Neural cell (in vitro differentiated cells): ENCODE data around the gene COL4A1. TPM values are rescaled to one million over a fixed set of nuclear protein-coding genes. Genes with fewer than 3 reads are reported as not detected.

Experiments
- H2AFZ ChIP-seq: fragments of 200-600, 300-800 bp; sonication (generic), shearing (Covaris generic); 2 replicates; pipeline ENCODE4 v1.6.0; 2014; ENCODE audit warnings: low read depth, mild to moderate bottlenecking, antibody characterized with exemption, low read length, moderate library complexity
- H3F3A ChIP-seq: fragments of 200-600 bp; shearing (Covaris generic); 2 replicates; pipeline ENCODE4 v1.6.1; 2016; ENCODE audit warnings: mild to moderate bottlenecking, moderate library complexity, mixed read lengths, antibody characterized with exemption, low read length; ENCODE audit not compliant: insufficient read depth, poor library complexity, severe bottlenecking
- H3K27ac ChIP-seq: fragments of 200-600, 300-800 bp; sonication (generic), shearing (Covaris generic); 2 replicates; pipeline ENCODE4 v1.5.1; 2014; ENCODE audit warnings: mild to moderate bottlenecking, low read length, moderate library complexity
- H3K27me3 ChIP-seq: fragments of 300-800, 200-600 bp; sonication (generic), shearing (Covaris generic); 2 replicates; pipeline ENCODE4 v1.6.0; 2014; ENCODE audit warnings: mild to moderate bottlenecking, low read depth, low read length, moderate library complexity; ENCODE audit not compliant: insufficient read depth
- H3K36me3 ChIP-seq: fragments of 300-800, 200-600 bp; sonication (generic), shearing (Covaris generic); 2 replicates; pipeline ENCODE4 v1.5.1; 2014; ENCODE audit warnings: mild to moderate bottlenecking, antibody characterized with exemption, low read length, moderate library complexity; ENCODE audit not compliant: insufficient read depth
- H3K4me2 ChIP-seq: fragments of 300-800, 200-600 bp; sonication (generic), shearing (Covaris generic); 2 replicates; pipeline ENCODE4 v1.6.0; 2014; ENCODE audit warnings: mild to moderate bottlenecking, low read length
- H3K4me3 ChIP-seq: fragments of 300-800, 200-600 bp; sonication (generic), shearing (Covaris generic); 2 replicates; pipeline ENCODE4 v1.5.1; 2014; ENCODE audit warnings: mild to moderate bottlenecking, low read length, moderate library complexity
- H3K79me2 ChIP-seq: fragments of 200-600 bp; shearing (Covaris generic); replicated peaks from 2 replicates; pipeline ENCODE4 v1.6.0; 2014; ENCODE audit warnings: mild to moderate bottlenecking, low read length, moderate library complexity; ENCODE audit not compliant: insufficient read depth
- H3K9ac ChIP-seq: fragments of 300-800, 200-600 bp; sonication (generic), shearing (Covaris generic); 2 replicates; pipeline ENCODE4 v1.6.1; 2016; ENCODE audit warnings: mild to moderate bottlenecking, low read length, mixed read lengths
- H3K9me2 ChIP-seq: fragments of 200-600 bp; shearing (Covaris generic); 2 replicates; pipeline ENCODE4 v1.6.1; 2016; ENCODE audit warnings: mild to moderate bottlenecking, low read length, mixed read lengths; ENCODE audit not compliant: insufficient read depth
- H3K9me3 ChIP-seq: fragments of 200-600, 300-800 bp; sonication (generic), shearing (Covaris generic); 2 replicates; pipeline ENCODE4 v1.6.1; 2016; ENCODE audit warnings: mild to moderate bottlenecking, mixed run types, low read length, moderate library complexity, mixed read lengths
- H4K20me1 ChIP-seq: fragments of 200-600 bp; shearing (Covaris generic); 2 replicates; pipeline ENCODE4 v1.6.1; 2016; ENCODE audit warnings: mild to moderate bottlenecking, mixed run types; ENCODE audit not compliant: insufficient read depth
- CTCF ChIP-seq: fragments of 450-650 bp; IDR thresholded peaks from 2 replicates; pipeline ENCODE4 v1.5.1; 2014; ENCODE audit warnings: antibody characterized with exemption, mild to moderate bottlenecking, moderate library complexity; ENCODE audit not compliant: poor library complexity, severe bottlenecking
- EP300 ChIP-seq: fragments of 450-650 bp; conservative IDR thresholded peaks from 2 replicates; pipeline ENCODE4 v1.6.1; 2014; ENCODE audit warnings: antibody characterized with exemption, mild to moderate bottlenecking, moderate library complexity; ENCODE audit not compliant: poor library complexity, severe bottlenecking
- EZH2 ChIP-seq: fragments of 200-600, 300-800 bp; shearing (Covaris generic), sonication (generic); IDR thresholded peaks from 2 replicates; pipeline ENCODE4 v1.6.1; 2014; ENCODE audit warnings: antibody characterized with exemption, low read length, borderline replicate concordance, mild to moderate bottlenecking; ENCODE audit not compliant: insufficient read depth, poor library complexity, severe bottlenecking
- MXI1 ChIP-seq: fragments of 450-650 bp; conservative IDR thresholded peaks from 2 replicates; pipeline ENCODE4 v1.6.1; 2014; ENCODE audit warnings: antibody characterized with exemption, mild to moderate bottlenecking; ENCODE audit not compliant: poor library complexity, severe bottlenecking
- POLR2AphosphoS5 ChIP-seq: IDR thresholded peaks from 2 replicates; pipeline ENCODE4 v1.6.1; 2012
- RAD21 ChIP-seq: fragments of 450-650 bp; conservative IDR thresholded peaks from 2 replicates; pipeline ENCODE4 v1.6.1; 2014; ENCODE audit warnings: antibody characterized with exemption, mild to moderate bottlenecking, moderate library complexity
- REST ChIP-seq: IDR thresholded peaks from 2 replicates; pipeline ENCODE4 v1.6.1; 2012; ENCODE audit warnings: borderline replicate concordance
- SMC3 ChIP-seq: fragments of 450-650 bp; conservative IDR thresholded peaks from 2 replicates; pipeline ENCODE4 v1.6.1; 2014; ENCODE audit warnings: antibody characterized with exemption, mild to moderate bottlenecking, moderate library complexity; ENCODE audit not compliant: poor library complexity
- TAF1 ChIP-seq: IDR thresholded peaks from 2 replicates; pipeline ENCODE4 v1.6.1; 2012; ENCODE audit warnings: low read depth
- polyA plus RNA-seq: library from polyadenylated mRNA; depleted of rRNA; stranded (reverse); fragments of >200 nt; gene quantifications from 2 replicates; pipeline ENCODE4 v1.2.3, GENCODE V29; 2014

Gene COL4A1
- polyA plus RNA-seq, 1 donor from 2014 or later: 13.1 TPM

DNA sequence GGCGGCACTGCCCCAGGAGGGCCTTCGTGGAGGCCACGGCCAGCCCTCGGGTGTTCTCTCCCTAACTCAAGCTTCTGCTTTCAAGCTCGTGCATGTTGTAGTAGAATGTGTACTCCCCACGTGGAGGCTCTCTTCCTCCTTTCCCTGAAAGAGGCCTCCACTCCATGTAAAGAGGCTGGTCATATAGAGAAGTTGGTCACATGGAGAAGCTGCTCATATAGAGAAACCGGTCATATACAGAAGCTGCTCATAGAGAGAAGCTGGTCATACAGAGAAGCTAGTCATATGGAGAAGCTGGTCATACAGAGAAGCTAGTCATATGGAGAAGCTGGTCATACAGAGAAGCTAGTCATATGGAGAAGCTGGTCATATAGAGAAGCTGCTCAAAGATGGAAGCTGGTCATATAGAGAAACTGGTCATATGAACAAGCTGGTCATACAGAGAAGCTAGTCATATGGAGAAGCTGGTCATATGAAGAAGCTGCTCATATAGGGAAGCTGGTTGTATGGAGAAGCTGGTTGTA lies 152.5 kb downstream of the COL4A1 start:
- no peaks in the 10 kb centered on the region for H3K36me3 ChIP-seq
- no peak overlapping the region for H3K4me3 ChIP-seq
- no peaks in the 10 kb centered on the region for H3K9me3 ChIP-seq
- H3F3A ChIP-seq: no peaks in the 10 kb centered on the region
- no peak overlapping the region for H3K4me2 ChIP-seq
- H3K9ac ChIP-seq: no peak overlapping the region
- H4K20me1 ChIP-seq: no peaks in the 10 kb centered on the region
- H3K9me2 ChIP-seq: no peaks in the 10 kb centered on the region
- TF ChIP-seq REST: no peak
- no peak for TF ChIP-seq RAD21
- no peak for TF ChIP-seq EP300
- no peak for TF ChIP-seq EZH2
- TF ChIP-seq TAF1: no peak
- no peak for TF ChIP-seq POLR2AphosphoS5
- TF ChIP-seq SMC3: no peak
- TF ChIP-seq MXI1: no peak
- TF ChIP-seq CTCF: no peak
- H3K79me2 ChIP-seq: no peaks in the 10 kb centered on the region
- H3K27ac ChIP-seq: no peak overlapping the region
- H3K27me3 ChIP-seq: no peaks in the 10 kb centered on the region
- H2AFZ ChIP-seq: no peak overlapping the region

DNA sequence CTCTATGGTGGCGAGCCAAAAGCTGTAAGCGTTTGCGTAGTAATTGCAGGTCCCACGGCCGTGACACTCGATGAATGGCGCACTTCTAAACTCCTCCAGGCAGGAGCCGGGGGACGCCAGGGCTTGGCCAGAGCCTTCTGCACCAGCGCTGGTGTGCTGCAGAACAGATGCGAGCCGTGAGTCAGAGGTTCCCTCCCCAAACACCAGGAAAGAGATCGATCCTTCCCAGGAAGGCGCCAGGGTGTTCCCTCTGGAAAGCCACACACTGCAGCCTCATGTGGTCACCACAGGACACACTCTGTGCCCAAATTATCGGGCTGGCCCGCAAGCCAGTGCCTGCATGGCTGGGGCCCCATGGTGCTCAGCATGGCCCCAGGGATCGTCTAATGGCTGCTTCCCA lies 154.6 kb downstream of the COL4A1 start:
- TF ChIP-seq REST: no peak
- TF ChIP-seq POLR2AphosphoS5: no peak
- no peak for TF ChIP-seq CTCF
- TF ChIP-seq SMC3: no peak
- TF ChIP-seq EP300: no peak
- TF ChIP-seq EZH2: no peak
- no peak for TF ChIP-seq RAD21
- TF ChIP-seq TAF1: no peak
- no peak for TF ChIP-seq MXI1
- Histone ChIP-seq H3K9me3 (no peaks in the 10 kb centered on the region), H3K27ac (no peak overlapping the region), H3K36me3 (no peaks in the 10 kb centered on the region), H3K4me3 (no peak overlapping the region), H3K4me2 (no peak overlapping the region), H3K79me2 (no peaks in the 10 kb centered on the region), H3K27me3 (no peaks in the 10 kb centered on the region), H3K9ac (no peak overlapping the region), H3K9me2 (no peaks in the 10 kb centered on the region), H2AFZ (no peak overlapping the region), H3F3A (no peaks in the 10 kb centered on the region), H4K20me1 (no peaks in the 10 kb centered on the region)
